GM20000 (cell line): ENCODE measurements around the gene OR2T34.
"Not testable (repeated sequence)": the region's sequence is repeated elsewhere in the genome, so short reads cannot be mapped to it uniquely, and the experiment has no call there.

Experiments
- DNase-seq: peaks from one replicate; pipeline ENCODE4 v3.0.0; 2012; ENCODE audit warnings: low spot score
- TF ChIP-seq, protein P1 (sequence below): IDR thresholded peaks from 2 replicates; pipeline ENCODE4 v1.5.1; 2012; ENCODE audit warnings: mild to moderate bottlenecking, control low read depth; ENCODE audit errors: extremely low read depth, missing control alignments

Gene OR2T34

DNA sequence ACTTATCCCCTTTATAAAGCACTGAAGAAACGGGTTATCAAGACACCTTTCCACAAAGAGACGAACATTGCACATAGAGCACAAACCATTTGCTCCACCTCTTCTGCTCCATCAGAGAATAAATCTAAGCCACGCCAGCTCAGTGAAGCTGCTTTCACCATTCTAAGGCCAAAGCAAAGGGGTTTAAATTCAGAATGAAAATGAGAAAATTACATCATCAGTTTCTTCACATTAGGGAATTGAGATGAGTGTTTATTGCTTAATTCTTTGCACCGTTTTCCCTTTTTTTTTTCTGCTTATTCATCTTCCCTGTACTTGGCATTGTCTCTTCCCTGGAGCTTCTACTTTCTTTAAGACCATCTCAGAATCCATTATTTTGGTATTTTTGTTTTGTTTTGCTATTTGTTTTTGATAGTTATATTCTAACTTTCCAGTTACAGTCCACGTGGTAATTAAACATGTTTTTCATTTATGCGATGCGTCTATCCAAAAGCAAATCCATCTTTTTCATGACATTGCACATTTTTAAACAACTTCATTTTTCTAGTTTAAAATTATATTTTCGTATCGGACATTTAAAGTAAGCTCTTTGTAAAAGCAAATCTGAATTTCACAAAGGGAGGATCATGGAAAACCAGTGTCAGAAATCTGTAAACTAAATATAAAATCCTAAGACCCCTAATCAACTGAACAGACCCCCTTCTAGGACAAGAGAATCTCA, 1.9 kb upstream of the OR2T34 start:
- TF ChIP-seq, protein P1, sequence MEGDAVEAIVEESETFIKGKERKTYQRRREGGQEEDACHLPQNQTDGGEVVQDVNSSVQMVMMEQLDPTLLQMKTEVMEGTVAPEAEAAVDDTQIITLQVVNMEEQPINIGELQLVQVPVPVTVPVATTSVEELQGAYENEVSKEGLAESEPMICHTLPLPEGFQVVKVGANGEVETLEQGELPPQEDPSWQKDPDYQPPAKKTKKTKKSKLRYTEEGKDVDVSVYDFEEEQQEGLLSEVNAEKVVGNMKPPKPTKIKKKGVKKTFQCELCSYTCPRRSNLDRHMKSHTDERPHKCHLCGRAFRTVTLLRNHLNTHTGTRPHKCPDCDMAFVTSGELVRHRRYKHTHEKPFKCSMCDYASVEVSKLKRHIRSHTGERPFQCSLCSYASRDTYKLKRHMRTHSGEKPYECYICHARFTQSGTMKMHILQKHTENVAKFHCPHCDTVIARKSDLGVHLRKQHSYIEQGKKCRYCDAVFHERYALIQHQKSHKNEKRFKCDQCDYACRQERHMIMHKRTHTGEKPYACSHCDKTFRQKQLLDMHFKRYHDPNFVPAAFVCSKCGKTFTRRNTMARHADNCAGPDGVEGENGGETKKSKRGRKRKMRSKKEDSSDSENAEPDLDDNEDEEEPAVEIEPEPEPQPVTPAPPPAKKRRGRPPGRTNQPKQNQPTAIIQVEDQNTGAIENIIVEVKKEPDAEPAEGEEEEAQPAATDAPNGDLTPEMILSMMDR = no peak
- DNase-seq = no peak

DNA sequence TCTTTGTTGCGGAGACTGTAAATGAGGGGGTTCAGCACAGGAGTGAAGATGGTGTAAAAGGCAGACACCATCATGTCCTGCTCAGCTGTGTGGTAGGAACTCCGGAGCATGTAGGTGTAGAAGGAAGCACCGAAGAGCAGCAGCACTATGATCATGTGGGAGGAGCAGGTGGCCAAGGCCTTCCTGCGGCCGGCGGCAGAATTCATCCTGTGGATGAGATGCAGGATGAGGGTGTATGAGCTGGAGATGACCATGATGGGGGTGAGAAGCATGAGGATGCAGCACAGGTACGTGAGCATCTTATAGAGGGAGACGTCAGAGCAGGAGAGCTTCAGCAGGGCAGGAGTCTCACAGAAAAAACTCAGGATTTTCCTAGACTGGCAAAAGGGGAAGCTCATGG, 701 bp downstream of the OR2T34 start:
- DNase-seq = not testable (repeated sequence)

DNA sequence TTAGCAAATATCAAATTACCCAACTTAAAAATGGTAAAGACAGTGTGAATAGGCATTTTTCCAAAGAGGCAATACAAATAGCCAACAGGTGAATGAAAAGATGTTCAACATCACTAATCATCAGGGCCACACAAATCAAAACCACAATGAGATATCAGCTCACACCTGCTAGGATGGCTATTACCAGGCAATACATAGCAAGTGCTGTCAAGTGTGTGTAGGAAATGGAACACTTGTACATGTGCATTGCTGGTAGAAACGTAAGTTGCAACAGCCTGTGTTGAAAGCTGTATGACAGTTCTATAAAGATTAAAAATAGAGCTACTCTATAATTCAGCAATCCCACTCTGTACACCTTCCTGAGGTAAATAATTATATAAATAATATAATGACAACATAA, 2.5 kb downstream of the OR2T34 start:
- not testable (repeated sequence) for DNase-seq

DNA sequence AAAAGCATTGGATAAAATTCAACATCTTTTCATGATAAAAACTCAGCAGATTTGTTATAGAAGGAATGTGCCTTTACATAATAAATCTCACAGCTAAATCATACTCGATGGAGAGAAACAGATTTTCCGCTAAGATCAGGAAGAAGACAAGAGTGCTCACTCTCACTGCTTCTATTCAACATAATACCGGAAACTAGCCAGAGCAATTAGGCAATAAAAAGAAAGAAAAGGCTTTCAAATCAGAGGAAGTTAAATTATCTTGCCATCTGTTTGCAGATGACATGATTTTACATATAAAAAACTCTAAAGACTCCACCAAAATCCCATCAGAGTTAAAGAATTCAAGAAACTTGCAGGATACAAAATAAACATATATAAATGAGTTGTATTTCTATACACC, 3.7 kb downstream of the OR2T34 start:
- not testable (repeated sequence) for DNase-seq

DNA sequence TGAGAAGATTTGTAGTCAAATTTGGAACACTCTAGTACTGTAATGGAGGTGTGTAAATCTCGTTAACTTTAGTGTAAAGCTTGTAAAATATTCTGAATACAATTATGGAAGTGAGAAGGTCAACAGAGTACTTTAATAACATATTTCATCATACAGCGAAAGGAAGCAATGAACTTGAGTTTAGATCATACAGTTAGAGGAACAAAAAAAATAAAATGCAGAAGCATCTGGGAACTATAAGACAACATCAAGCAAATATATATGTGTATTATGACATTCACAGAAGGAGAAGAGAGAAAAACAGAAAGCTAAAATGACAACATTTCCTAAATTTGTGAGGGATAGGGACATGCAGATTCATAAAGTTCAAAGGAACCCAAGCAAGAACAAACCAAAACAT, 5.5 kb downstream of the OR2T34 start:
- not testable (repeated sequence) for DNase-seq

DNA sequence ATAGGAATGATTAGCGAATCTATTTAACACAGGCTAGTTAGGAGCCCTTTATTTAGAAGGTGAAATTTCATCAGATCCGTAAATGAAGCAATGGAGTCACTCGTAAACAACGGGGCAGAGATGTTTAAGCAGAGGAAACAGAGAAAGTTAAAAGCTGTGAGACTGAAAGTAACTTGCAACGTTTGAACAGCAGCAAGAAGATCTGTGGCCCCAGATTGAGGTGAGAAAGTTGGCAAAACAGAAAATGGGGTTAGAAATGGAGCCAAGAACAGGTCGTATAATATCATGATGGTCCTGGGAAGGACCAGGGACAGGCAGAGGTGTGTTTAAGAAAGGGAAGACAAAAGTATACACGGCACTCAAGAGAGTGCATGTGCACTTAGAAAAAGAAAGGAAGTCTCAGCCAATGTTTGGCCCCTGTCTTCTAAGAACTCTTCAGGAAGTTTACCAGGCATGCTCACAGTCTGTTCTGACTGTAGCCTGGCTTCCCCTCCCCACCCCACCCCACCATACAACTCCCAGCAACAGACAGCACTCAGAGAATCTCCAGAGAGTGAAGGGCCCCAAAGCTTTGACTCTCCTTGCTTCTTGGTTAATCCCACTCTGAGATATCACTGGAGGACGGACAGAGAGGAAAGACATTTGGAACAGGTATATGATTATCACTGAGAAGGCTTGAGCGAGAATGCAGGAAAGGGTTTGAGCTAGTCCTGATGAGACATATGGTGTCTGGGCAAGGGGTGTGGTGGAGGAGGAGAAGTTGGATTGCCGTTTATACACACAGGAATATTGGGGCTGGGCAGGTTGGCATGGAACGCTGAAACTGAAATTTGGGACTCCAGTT, 8.8 kb downstream of the OR2T34 start:
- not testable (repeated sequence) for DNase-seq

DNA sequence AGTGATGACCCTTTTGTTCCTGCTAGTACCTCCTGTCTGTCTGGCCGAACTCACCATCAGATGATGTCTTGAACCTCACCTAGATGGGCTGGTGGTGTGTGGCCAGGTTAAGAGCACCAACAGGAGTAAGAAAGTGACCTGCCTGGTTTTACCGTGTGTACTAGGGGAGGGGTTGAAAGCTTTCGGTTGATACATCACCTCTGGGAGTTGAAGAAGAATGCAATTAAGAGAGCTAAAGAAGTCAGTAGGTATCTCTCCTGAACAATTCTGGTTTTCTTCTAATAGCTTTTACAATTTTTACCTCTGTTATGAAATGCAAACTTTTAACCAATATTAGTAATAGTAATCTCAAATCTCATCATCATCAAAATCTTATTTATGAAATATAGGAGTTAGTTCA, 11.9 kb downstream of the OR2T34 start, which contains the start of gene OR2T29:
Gene OR2T29, minus strand, starts transcription at position 101 of the 400 bp plus-strand sequence. CDS start 3,281 bp downstream, outside the sequence.
- not testable (repeated sequence) for DNase-seq

DNA sequence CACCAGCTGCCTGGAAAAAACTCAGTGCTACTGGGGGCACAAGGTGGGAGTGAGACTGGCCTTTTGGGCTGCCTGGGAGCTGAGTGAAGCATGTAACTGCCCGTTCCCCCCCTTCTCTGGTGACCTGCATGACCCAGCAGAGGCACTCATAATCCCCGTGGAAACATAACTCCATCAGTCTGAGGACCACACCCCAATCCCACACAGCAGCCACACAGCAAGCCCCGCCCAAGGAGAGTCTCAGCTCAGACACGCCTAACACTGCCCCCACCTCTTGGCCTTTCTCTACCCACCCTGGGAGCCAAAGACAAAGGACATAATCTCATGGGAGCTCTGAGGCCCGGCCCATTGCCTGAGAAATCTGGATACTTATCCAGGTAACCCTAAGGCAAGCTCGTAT, 23.5 kb downstream of the OR2T34 start:
- not testable (repeated sequence) for DNase-seq

DNA sequence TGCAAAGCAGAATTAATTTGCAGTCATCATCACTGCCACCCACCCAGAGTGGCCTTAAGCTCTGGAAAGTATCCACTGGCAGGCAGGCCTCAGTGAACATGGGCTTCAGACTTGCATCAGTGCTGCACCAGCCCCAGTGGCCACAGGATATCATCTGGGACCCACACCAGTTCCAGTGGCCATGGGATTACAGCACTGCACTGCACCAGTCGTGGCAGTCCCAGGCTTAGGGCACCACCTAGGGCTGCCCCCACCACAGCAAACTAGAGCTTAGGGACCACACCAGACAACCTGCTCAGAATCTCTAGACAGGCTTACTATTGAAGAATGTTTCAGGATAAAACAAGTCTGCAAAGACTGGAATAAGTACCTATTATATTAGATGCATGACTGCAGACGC, 27.2 kb downstream of the OR2T34 start:
- DNase-seq = not testable (repeated sequence)

DNA sequence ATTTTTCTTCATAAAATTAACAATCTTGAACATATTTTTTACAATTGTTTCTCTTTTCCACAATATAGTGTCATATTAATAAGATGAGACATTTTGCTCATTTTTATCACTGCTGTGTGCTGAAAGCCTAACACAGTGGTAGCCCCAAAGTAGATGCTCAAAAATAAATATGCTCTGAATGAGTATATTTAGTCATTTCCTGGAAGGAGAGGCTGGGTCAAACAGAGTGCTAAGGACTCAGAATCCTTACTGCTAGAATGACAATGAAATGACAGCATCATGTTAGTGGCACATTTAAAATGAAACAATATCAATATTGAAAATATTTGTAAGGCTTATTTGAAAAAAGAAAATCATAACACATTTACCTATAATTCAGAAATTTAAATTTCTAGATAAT, 37.1 kb downstream of the OR2T34 start:
- not testable (repeated sequence) for DNase-seq
